ENCODE data around the gene ST6GAL2.

ST6GAL2 gene

GRCh38 chr2:106885971-106886915 is at the start of gene ST6GAL2:
ST6GAL2 (minus strand) TSS chr2:106886167; CDS start chr2:106843977, 42,190 bp downstream.
- DNase-seq: no peak

GRCh38 chr2:106932644-106933043 is 46.7 kb upstream of the ST6GAL2 start:
- DNase-seq: no peak

- DNase-seq: no peak
These were observed 45.9 kb upstream of the ST6GAL2 start for GRCh38 chr2:106931717-106932335.

- no peak for DNase-seq
These were observed 35.5 kb upstream of the ST6GAL2 start for GRCh38 chr2:106921451-106921850.

GRCh38 chr2:106919012-106919411 is 33.0 kb upstream of the ST6GAL2 start:
- DNase-seq: no peak

GRCh38 chr2:106904242-106904641 is 18.3 kb upstream of the ST6GAL2 start:
- no peak for DNase-seq

- DNase-seq: no peak
These were observed 14.0 kb upstream of the ST6GAL2 start for GRCh38 chr2:106899786-106900530.

GRCh38 chr2:106894545-106894944 is 8.6 kb upstream of the ST6GAL2 start:
- DNase-seq: no peak

- no peak for DNase-seq
These were observed 6.1 kb upstream of the ST6GAL2 start for GRCh38 chr2:106892048-106892447.

GRCh38 chr2:106890606-106891005 is 4.6 kb upstream of the ST6GAL2 start:
- no peak for DNase-seq

GRCh38 chr2:106886916-106887758 is 1.2 kb upstream of the ST6GAL2 start:
- no peak for DNase-seq

GRCh38 chr2:106885329-106885728 is 638 bp downstream of the ST6GAL2 start:
- DNase-seq: no peak

GRCh38 chr2:106882673-106883072 is 3.3 kb downstream of the ST6GAL2 start:
- no peak for DNase-seq

GRCh38 chr2:106878206-106878605 is 7.8 kb downstream of the ST6GAL2 start:
- DNase-seq: no peak

GRCh38 chr2:106876699-106877098 is 9.3 kb downstream of the ST6GAL2 start:
- DNase-seq: no peak

GRCh38 chr2:106869512-106870275 is 16.3 kb downstream of the ST6GAL2 start:
- no peak for DNase-seq

- no peak for DNase-seq
These were observed 17.7 kb downstream of the ST6GAL2 start for GRCh38 chr2:106868275-106868674.

- DNase-seq: no peak
These were observed 18.6 kb downstream of the ST6GAL2 start for GRCh38 chr2:106867196-106867953.

- no peak for DNase-seq
These were observed 19.3 kb downstream of the ST6GAL2 start for GRCh38 chr2:106866641-106867040.

- DNase-seq: no peak
These were observed 21.9 kb downstream of the ST6GAL2 start for GRCh38 chr2:106864051-106864450.

GRCh38 chr2:106863387-106863786 is 22.6 kb downstream of the ST6GAL2 start:
- DNase-seq: no peak

Measured in activated CD4-positive, CD25-positive, alpha-beta regulatory T cell (primary cell).